SU-DHL-6 (cell line): ENCODE data around the gene KDELR3.

Experiments
- H2AFZ ChIP-seq: fragments of 200-600 bp; sonication (generic); 2 replicates; pipeline ENCODE4 v1.6.1; 2014; ENCODE audit warnings: low read depth, mild to moderate bottlenecking, moderate library complexity, mixed read lengths, antibody characterized with exemption, low read length; ENCODE audit not compliant: severe bottlenecking
- H3F3A ChIP-seq: fragments of 200-600 bp; shearing (Covaris generic); 2 replicates; pipeline ENCODE4 v1.6.0; 2016; ENCODE audit warnings: antibody characterized with exemption, mild to moderate bottlenecking; ENCODE audit not compliant: insufficient read depth
- H3K27ac ChIP-seq: fragments of 200-600 bp; sonication (generic); 2 replicates; pipeline ENCODE4 v1.5.1; 2016; ENCODE audit warnings: low read depth, mild to moderate bottlenecking, low read length, moderate library complexity, mixed read lengths
- H3K27me3 ChIP-seq: fragments of 200-600 bp; sonication (generic), shearing (Covaris generic); 2 replicates; pipeline ENCODE4 v1.6.0; 2014; ENCODE audit warnings: mild to moderate bottlenecking, low read length
- H3K36me3 ChIP-seq: fragments of 200-600 bp; sonication (generic); 2 replicates; pipeline ENCODE4 v1.6.1; 2014; ENCODE audit warnings: mild to moderate bottlenecking, low read length, mixed read lengths
- H3K4me2 ChIP-seq: fragments of 300-600, 200-600 bp; shearing (Covaris generic), sonication (generic); 2 replicates; pipeline ENCODE4 v1.6.0; 2014; ENCODE audit warnings: low read length, low read depth, mild to moderate bottlenecking; ENCODE audit not compliant: poor library complexity, severe bottlenecking
- H3K4me3 ChIP-seq: fragments of 200-600 bp; sonication (generic); 2 replicates; pipeline ENCODE4 v1.5.1; 2014; ENCODE audit warnings: antibody characterized with exemption, low read length, mild to moderate bottlenecking, mixed read lengths; ENCODE audit not compliant: insufficient read depth, poor library complexity, severe bottlenecking
- H3K79me2 ChIP-seq: fragments of 200-600 bp; sonication (generic); 2 replicates; pipeline ENCODE4 v1.6.1; 2014; ENCODE audit warnings: mild to moderate bottlenecking, low read length, moderate library complexity; ENCODE audit not compliant: insufficient read depth
- H3K9ac ChIP-seq: fragments of 200-600 bp; sonication (generic); 2 replicates; pipeline ENCODE4 v1.7.0; 2014; ENCODE audit warnings: mild to moderate bottlenecking, low read length
- H3K9me2 ChIP-seq: fragments of 200-600 bp; sonication (generic); replicated peaks from 2 replicates; pipeline ENCODE4 v1.6.1; 2014; ENCODE audit warnings: low read length; ENCODE audit not compliant: insufficient read depth
- H3K9me3 ChIP-seq: fragments of 200-600 bp; sonication (generic); 2 replicates; pipeline ENCODE4 v1.6.1; 2014; ENCODE audit warnings: low read length, mixed read lengths; ENCODE audit not compliant: insufficient read depth
- H4K20me1 ChIP-seq: fragments of 200-600 bp; sonication (generic); 2 replicates; pipeline ENCODE4 v1.6.1; 2014; ENCODE audit warnings: low read depth, mild to moderate bottlenecking, antibody characterized with exemption, low read length, moderate library complexity, mixed read lengths
- CTCF ChIP-seq: fragments of 200-600 bp; sonication (generic); IDR thresholded peaks from one replicate; pipeline ENCODE4 v1.5.1; 2017; ENCODE audit warnings: antibody characterized with exemption, mild to moderate bottlenecking, low read length, moderate library complexity; ENCODE audit not compliant: insufficient read depth, poor library complexity, severe bottlenecking
- EZH2phosphoT487 ChIP-seq: fragments of 200-600 bp; sonication (generic), shearing (Covaris generic); conservative IDR thresholded peaks from 2 replicates; pipeline ENCODE4 v1.6.1; 2018; ENCODE audit warnings: mild to moderate bottlenecking, antibody characterized with exemption, low read length, moderate library complexity, mixed read lengths

The KDELR3 gene

GRCh38 chr22:38513063-38513462 is 45.2 kb downstream of the KDELR3 start:
- H3K4me2 ChIP-seq: no peak overlapping the region
- H3K9me2 ChIP-seq: no peaks in the 10 kb centered on the region
- no peaks in the 10 kb centered on the region for H4K20me1 ChIP-seq
- TF ChIP-seq CTCF: peak; percentile 26
- no peak for TF ChIP-seq EZH2phosphoT487
- H3K9ac ChIP-seq: no peak overlapping the region
- no peaks in the 10 kb centered on the region for H3K79me2 ChIP-seq
- no peak overlapping the region for H3K4me3 ChIP-seq
- H3F3A ChIP-seq: no peaks in the 10 kb centered on the region
- H2AFZ ChIP-seq: no peak overlapping the region
- no peak overlapping the region for H3K27ac ChIP-seq
- H3K27me3 ChIP-seq: no peaks in the 10 kb centered on the region
- H3K36me3 ChIP-seq: no peaks in the 10 kb centered on the region
- no peaks in the 10 kb centered on the region for H3K9me3 ChIP-seq

- Histone ChIP-seq H4K20me1 (no peaks in the 10 kb centered on the region), H3K27me3 (no peaks in the 10 kb centered on the region), H3K9ac (no peak overlapping the region), H3K9me3 (no peaks in the 10 kb centered on the region), H3K27ac (no peak overlapping the region), H3K36me3 (no peaks in the 10 kb centered on the region), H3K79me2 (no peaks in the 10 kb centered on the region), H3K4me2 (no peak overlapping the region), H3K9me2 (no peaks in the 10 kb centered on the region), H2AFZ (no peak overlapping the region), H3F3A (no peaks in the 10 kb centered on the region), H3K4me3 (no peak overlapping the region)
- TF ChIP-seq CTCF (no peak), EZH2phosphoT487 (no peak)
Observed at GRCh38 chr22:38518620-38519019, 50.7 kb downstream of the KDELR3 start.

- Histone ChIP-seq H3K27me3 (no peaks in the 10 kb centered on the region), H3K9me2 (no peaks in the 10 kb centered on the region), H3K9me3 (no peaks in the 10 kb centered on the region), H3K4me2 (no peak overlapping the region), H3K9ac (no peak overlapping the region), H3K79me2 (no peaks in the 10 kb centered on the region), H3F3A (no peaks in the 10 kb centered on the region), H3K36me3 (no peaks in the 10 kb centered on the region), H3K27ac (no peak overlapping the region), H2AFZ (no peak overlapping the region), H3K4me3 (no peak overlapping the region), H4K20me1 (no peaks in the 10 kb centered on the region)
- TF ChIP-seq CTCF (no peak), EZH2phosphoT487 (no peak)
Observed at GRCh38 chr22:38519453-38520250, 51.8 kb downstream of the KDELR3 start.
